OCI-M2 (cell line): ENCODE data around the gene MEX3D.
"Not testable (repeated sequence)": the region's sequence is repeated elsewhere in the genome, so short reads cannot be mapped to it uniquely, and the experiment has no call there.

Experiments
- DNase-seq: peaks from one replicate; lab custom pipeline; 2025; ENCODE audit not compliant: unreplicated experiment; lab: John Stamatoyannopoulos, UW

Gene MEX3D

GRCh38 chr19:1540365-1540925, 27.7 kb downstream of the MEX3D start:
- no peak for DNase-seq

GRCh38 chr19:1539749-1540148, 28.4 kb downstream of the MEX3D start:
- DNase-seq: not testable (repeated sequence)

GRCh38 chr19:1538978-1539377, 29.1 kb downstream of the MEX3D start:
- DNase-seq: no peak

GRCh38 chr19:1535699-1536098, 32.4 kb downstream of the MEX3D start:
- not testable (repeated sequence) for DNase-seq

GRCh38 chr19:1534972-1535371, 33.2 kb downstream of the MEX3D start:
- no peak for DNase-seq

- no peak for DNase-seq
These were observed 34.5 kb downstream of the MEX3D start for GRCh38 chr19:1533510-1534150.

- no peak for DNase-seq
These were observed 36.1 kb downstream of the MEX3D start for GRCh38 chr19:1532003-1532402.

- no peak for DNase-seq
These were observed 36.5 kb downstream of the MEX3D start for GRCh38 chr19:1531587-1531986.

- DNase-seq: not testable (repeated sequence)
These were observed 37.3 kb downstream of the MEX3D start for GRCh38 chr19:1530856-1531255.

- no peak for DNase-seq
These were observed 38.7 kb downstream of the MEX3D start for GRCh38 chr19:1529430-1529816.

- no peak for DNase-seq
These were observed 39.3 kb downstream of the MEX3D start for GRCh38 chr19:1528596-1529429.

GRCh38 chr19:1527650-1528309, 40.3 kb downstream of the MEX3D start:
- DNase-seq: no peak

GRCh38 chr19:1526979-1527649, 41.0 kb downstream of the MEX3D start:
- DNase-seq: no peak

GRCh38 chr19:1526066-1526778, 41.9 kb downstream of the MEX3D start:
- no peak for DNase-seq

GRCh38 chr19:1525343-1525742, 42.8 kb downstream of the MEX3D start:
- no peak for DNase-seq

GRCh38 chr19:1524972-1525325, 43.2 kb downstream of the MEX3D start:
- no peak for DNase-seq

GRCh38 chr19:1524287-1524971, 43.7 kb downstream of the MEX3D start:
- no peak for DNase-seq

GRCh38 chr19:1523412-1524286, 44.5 kb downstream of the MEX3D start, which contains the start of gene PLK5:
PLK5 (plus strand) TSS chr19:1524077; CDS start chr19:1526997, 2,920 bp downstream.
- no peak for DNase-seq

- DNase-seq: no peak
These were observed 45.3 kb downstream of the MEX3D start for GRCh38 chr19:1522838-1523237.
